ENCODE measurements around the gene SUPT6H.

The SUPT6H gene

GRCh38 chr17:28740406-28741357 lies 78.7 kb downstream of the SUPT6H start:
- no peak for FAIRE-seq

- no peak for FAIRE-seq
Measured at GRCh38 chr17:28741358-28742349, 79.6 kb downstream of the SUPT6H start.

- no peak for FAIRE-seq
Measured at GRCh38 chr17:28743243-28744103, 81.5 kb downstream of the SUPT6H start, which contains the start of gene TRAF4. TRAF4 (plus strand) TSS chr17:28744011; CDS start chr17:28744113, 102 bp downstream.

- no peak for FAIRE-seq
Measured at GRCh38 chr17:28744104-28744971, 82.3 kb downstream of the SUPT6H start.

GRCh38 chr17:28744972-28745785 lies 83.2 kb downstream of the SUPT6H start:
- FAIRE-seq: no peak

GRCh38 chr17:28745786-28746411 lies 83.9 kb downstream of the SUPT6H start:
- FAIRE-seq: no peak

- no peak for FAIRE-seq
Measured at GRCh38 chr17:28746611-28747050, 84.6 kb downstream of the SUPT6H start.

GRCh38 chr17:28747051-28747691 lies 85.2 kb downstream of the SUPT6H start:
- no peak for FAIRE-seq

- no peak for FAIRE-seq
Measured at GRCh38 chr17:28747801-28748750, 86.1 kb downstream of the SUPT6H start.

- FAIRE-seq: no peak
Measured at GRCh38 chr17:28748852-28749515, 87.0 kb downstream of the SUPT6H start.

- FAIRE-seq: no peak
Measured at GRCh38 chr17:28749516-28750177, 87.6 kb downstream of the SUPT6H start.

GRCh38 chr17:28750178-28751047 lies 88.4 kb downstream of the SUPT6H start:
- peak; percentile 39 for FAIRE-seq

GRCh38 chr17:28751600-28752366 lies 89.8 kb downstream of the SUPT6H start:
- FAIRE-seq: no peak

All from endometrium (tissue), 2 donors.